ENCODE results near the gene UBLCP1.

UBLCP1 gene

GRCh38 chr5:159313197-159313596, 50.1 kb downstream of the UBLCP1 start:
- no peak for DNase-seq (ENCODE audit: low read depth)
- no peak for TF ChIP-seq CTCF (conservative IDR thresholded peaks at IDR 0.05; ENCODE audit: low read depth, low read length)
- H3K4me3 ChIP-seq (ENCODE audit: low read length): no peak overlapping the region

- DNase-seq (ENCODE audit: low read depth): no peak
- H3K4me3 ChIP-seq (ENCODE audit: low read length): no peak overlapping the region
- peak; percentile 92 for TF ChIP-seq CTCF (conservative IDR thresholded peaks at IDR 0.05; ENCODE audit: low read depth, low read length)
These were observed 53.7 kb downstream of the UBLCP1 start for GRCh38 chr5:159316519-159317383.

- no peak overlapping the region for H3K4me3 ChIP-seq (ENCODE audit: low read length)
- no peak for DNase-seq (ENCODE audit: low read depth)
- no peak for TF ChIP-seq CTCF (conservative IDR thresholded peaks at IDR 0.05; ENCODE audit: low read depth, low read length)
These were observed 54.8 kb downstream of the UBLCP1 start for GRCh38 chr5:159317849-159318248.

GRCh38 chr5:159318448-159318847, 55.4 kb downstream of the UBLCP1 start:
- TF ChIP-seq CTCF (conservative IDR thresholded peaks at IDR 0.05; ENCODE audit: low read depth, low read length): no peak
- H3K4me3 ChIP-seq (ENCODE audit: low read length): no peak overlapping the region
- no peak for DNase-seq (ENCODE audit: low read depth)

GRCh38 chr5:159319363-159319762, 56.3 kb downstream of the UBLCP1 start:
- no peak for TF ChIP-seq CTCF (conservative IDR thresholded peaks at IDR 0.05; ENCODE audit: low read depth, low read length)
- no peak for DNase-seq (ENCODE audit: low read depth)
- H3K4me3 ChIP-seq (ENCODE audit: low read length): no peak overlapping the region

GRCh38 chr5:159319832-159320231, 56.7 kb downstream of the UBLCP1 start:
- H3K4me3 ChIP-seq (ENCODE audit: low read length): no peak overlapping the region
- no peak for TF ChIP-seq CTCF (conservative IDR thresholded peaks at IDR 0.05; ENCODE audit: low read depth, low read length)
- DNase-seq (ENCODE audit: low read depth): no peak

- DNase-seq (ENCODE audit: low read depth): no peak
- no peak for TF ChIP-seq CTCF (conservative IDR thresholded peaks at IDR 0.05; ENCODE audit: low read depth, low read length)
- no peak overlapping the region for H3K4me3 ChIP-seq (ENCODE audit: low read length)
These were observed 59.1 kb downstream of the UBLCP1 start for GRCh38 chr5:159322180-159322579.

Data from retinal pigment epithelial cell (primary cell).